KMS-11 (cell line): Measurements from ENCODE around the gene MEF2A.
A peak's percentile ranks its signal among the peaks of the same experiment; 100 is the strongest.
"Not testable (repeated sequence)": the region's sequence is repeated elsewhere in the genome, so short reads cannot be mapped to it uniquely, and the experiment has no call there.

ENCODE experiments used
- H2AFZ ChIP-seq: fragments of 200-600 bp; sonication (generic); 2 replicates; pipeline ENCODE4 v1.6.1; 2016; ENCODE audit warnings: antibody characterized with exemption, mixed run types, low read depth
- H3K27ac ChIP-seq: fragments of 200-600 bp; sonication (generic); 2 replicates; pipeline ENCODE4 v1.6.1; 2016; ENCODE audit warnings: mild to moderate bottlenecking, mixed run types
- H3K27me3 ChIP-seq: fragments of 200-600 bp; sonication (generic); 2 replicates; pipeline ENCODE4 v1.6.1; 2017; ENCODE audit warnings: mild to moderate bottlenecking, low read depth, mixed run types, moderate library complexity; ENCODE audit not compliant: insufficient read depth
- H3K36me3 ChIP-seq: fragments of 200-600 bp; sonication (generic); 2 replicates; pipeline ENCODE4 v1.6.1; 2017; ENCODE audit warnings: mild to moderate bottlenecking, mixed run types; ENCODE audit not compliant: insufficient read depth
- H3K4me1 ChIP-seq: fragments of 200-600 bp; sonication (generic); 2 replicates; pipeline ENCODE4 v1.6.1; 2016; ENCODE audit warnings: mild to moderate bottlenecking, low read depth, mixed run types; ENCODE audit not compliant: poor library complexity, severe bottlenecking
- H3K4me2 ChIP-seq: fragments of 200-600 bp; sonication (generic); 2 replicates; pipeline ENCODE4 v1.7.0; 2016; ENCODE audit warnings: mild to moderate bottlenecking, mixed run types
- H3K4me3 ChIP-seq: fragments of 200-600 bp; sonication (generic); IDR thresholded peaks from 2 replicates; pipeline ENCODE4 v1.6.1; 2017; ENCODE audit warnings: low read depth, low read length, mixed read lengths; ENCODE audit not compliant: insufficient read depth
- H3K79me2 ChIP-seq: fragments of 200-600 bp; sonication (generic); 2 replicates; pipeline ENCODE4 v1.6.1; 2016; ENCODE audit warnings: low read depth, mixed run types; ENCODE audit not compliant: insufficient read depth
- H3K9ac ChIP-seq: fragments of 200-600 bp; sonication (generic); 2 replicates; pipeline ENCODE4 v1.6.1; 2016; ENCODE audit warnings: mild to moderate bottlenecking, mixed run types
- H4K20me1 ChIP-seq: fragments of 200-600 bp; sonication (generic); 2 replicates; pipeline ENCODE4 v1.6.1; 2016; ENCODE audit warnings: mild to moderate bottlenecking, mixed run types; ENCODE audit not compliant: insufficient read depth
- TF ChIP-seq, protein P1 (sequence below): fragments of 200-600 bp; sonication (generic); conservative IDR thresholded peaks from 2 replicates; pipeline ENCODE4 v1.6.1; 2017; ENCODE audit warnings: low read depth, mild to moderate bottlenecking, antibody characterized with exemption, low read length, moderate library complexity, mixed read lengths

The MEF2A gene

DNA sequence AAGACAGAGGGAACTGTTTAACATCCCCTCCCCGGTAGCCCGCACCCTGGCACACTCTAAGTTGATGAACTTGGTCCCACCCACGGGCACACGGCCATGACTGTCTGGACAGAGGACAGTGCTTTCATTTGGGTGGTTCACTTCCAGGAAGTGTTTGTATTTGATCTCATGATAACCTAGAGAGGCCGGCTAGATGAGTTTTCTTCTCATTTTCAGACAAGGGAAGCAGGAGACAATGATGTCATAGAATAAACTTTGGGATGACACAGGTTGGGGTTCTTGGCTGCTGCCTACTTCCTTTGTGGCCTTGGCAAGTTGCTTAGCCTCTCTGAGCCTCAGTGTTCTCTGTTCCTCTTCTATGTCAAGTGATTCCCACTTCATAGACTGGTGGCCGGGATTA, 183.6 kb downstream of the MEF2A start:
- H3K4me1 ChIP-seq, result no peaks in the 10 kb centered on the region
- TF ChIP-seq, protein P1, sequence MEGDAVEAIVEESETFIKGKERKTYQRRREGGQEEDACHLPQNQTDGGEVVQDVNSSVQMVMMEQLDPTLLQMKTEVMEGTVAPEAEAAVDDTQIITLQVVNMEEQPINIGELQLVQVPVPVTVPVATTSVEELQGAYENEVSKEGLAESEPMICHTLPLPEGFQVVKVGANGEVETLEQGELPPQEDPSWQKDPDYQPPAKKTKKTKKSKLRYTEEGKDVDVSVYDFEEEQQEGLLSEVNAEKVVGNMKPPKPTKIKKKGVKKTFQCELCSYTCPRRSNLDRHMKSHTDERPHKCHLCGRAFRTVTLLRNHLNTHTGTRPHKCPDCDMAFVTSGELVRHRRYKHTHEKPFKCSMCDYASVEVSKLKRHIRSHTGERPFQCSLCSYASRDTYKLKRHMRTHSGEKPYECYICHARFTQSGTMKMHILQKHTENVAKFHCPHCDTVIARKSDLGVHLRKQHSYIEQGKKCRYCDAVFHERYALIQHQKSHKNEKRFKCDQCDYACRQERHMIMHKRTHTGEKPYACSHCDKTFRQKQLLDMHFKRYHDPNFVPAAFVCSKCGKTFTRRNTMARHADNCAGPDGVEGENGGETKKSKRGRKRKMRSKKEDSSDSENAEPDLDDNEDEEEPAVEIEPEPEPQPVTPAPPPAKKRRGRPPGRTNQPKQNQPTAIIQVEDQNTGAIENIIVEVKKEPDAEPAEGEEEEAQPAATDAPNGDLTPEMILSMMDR, result no peak
- H2AFZ ChIP-seq, result no peak overlapping the region

DNA sequence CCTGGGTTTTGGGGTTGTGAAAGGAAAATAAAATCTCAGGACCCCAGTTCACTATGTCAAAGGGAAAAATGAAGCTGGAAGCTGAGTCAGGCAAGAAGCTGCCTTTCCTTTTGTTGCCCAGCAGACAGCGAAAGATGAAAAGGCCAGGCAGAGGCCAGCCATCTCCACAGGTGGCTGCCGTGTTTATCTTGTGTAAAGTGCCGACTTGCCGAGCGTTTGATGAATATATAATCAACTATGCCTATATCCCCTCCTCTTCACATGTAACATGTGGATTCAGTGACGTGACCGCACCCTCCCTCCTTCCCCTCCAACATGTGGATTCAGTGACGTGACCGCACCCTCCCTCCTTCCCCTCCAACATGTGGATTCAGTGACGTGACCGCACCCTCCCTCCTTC, 184.5 kb downstream of the MEF2A start:
- H3K4me3 ChIP-seq, H3K4me2 ChIP-seq, H2AFZ ChIP-seq, H4K20me1 ChIP-seq, H3K27ac ChIP-seq, H3K79me2 ChIP-seq, H3K27me3 ChIP-seq, H3K9ac ChIP-seq, H3K4me1 ChIP-seq, H3K36me3 ChIP-seq: not testable (repeated sequence)

More for the DNA sequence above, 183.6 kb downstream of the MEF2A start:
- H3K36me3 ChIP-seq, result no peaks in the 10 kb centered on the region
- H3K4me2 ChIP-seq, result no peak overlapping the region
- no peak overlapping the region for H3K4me3 ChIP-seq
- H3K27ac ChIP-seq, result no peak overlapping the region
- H3K9ac ChIP-seq, result no peak overlapping the region
- H4K20me1 ChIP-seq, result no peaks in the 10 kb centered on the region
- H3K27me3 ChIP-seq, result no peaks in the 10 kb centered on the region
- no peaks in the 10 kb centered on the region for H3K79me2 ChIP-seq

DNA sequence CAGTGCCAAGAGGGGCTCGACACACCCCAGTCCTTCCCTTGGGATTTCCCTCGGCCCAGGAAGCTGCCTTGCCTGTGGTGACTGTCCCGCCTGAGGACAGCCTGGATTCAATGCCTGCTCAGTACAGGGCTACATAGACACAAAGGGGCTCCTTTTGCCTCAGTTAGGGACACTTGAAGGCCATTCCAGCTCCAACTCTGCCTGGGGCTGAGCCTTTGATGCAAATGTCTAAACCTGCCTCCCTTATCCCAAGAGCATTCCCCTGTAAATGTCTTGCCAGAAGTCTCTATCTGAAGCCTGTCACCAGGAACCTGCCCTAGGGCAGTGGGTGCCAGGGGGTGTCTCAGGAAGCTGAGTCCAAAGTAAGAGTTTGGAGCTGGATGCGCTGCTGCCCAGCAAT, 186.8 kb downstream of the MEF2A start:
- H3K9ac ChIP-seq, result no peak overlapping the region
- H4K20me1 ChIP-seq, result no peaks in the 10 kb centered on the region
- H3K4me1 ChIP-seq, result peaks cover 4% of the 10 kb centered on the region
- H3K27me3 ChIP-seq, result no peaks in the 10 kb centered on the region
- H3K4me2 ChIP-seq, result no peak overlapping the region
- no peaks in the 10 kb centered on the region for H3K36me3 ChIP-seq
- no peak overlapping the region for H2AFZ ChIP-seq
- TF ChIP-seq, protein P1, result no peak
- no peaks in the 10 kb centered on the region for H3K79me2 ChIP-seq
- no peak overlapping the region for H3K4me3 ChIP-seq
- H3K27ac ChIP-seq, result no peak overlapping the region

DNA sequence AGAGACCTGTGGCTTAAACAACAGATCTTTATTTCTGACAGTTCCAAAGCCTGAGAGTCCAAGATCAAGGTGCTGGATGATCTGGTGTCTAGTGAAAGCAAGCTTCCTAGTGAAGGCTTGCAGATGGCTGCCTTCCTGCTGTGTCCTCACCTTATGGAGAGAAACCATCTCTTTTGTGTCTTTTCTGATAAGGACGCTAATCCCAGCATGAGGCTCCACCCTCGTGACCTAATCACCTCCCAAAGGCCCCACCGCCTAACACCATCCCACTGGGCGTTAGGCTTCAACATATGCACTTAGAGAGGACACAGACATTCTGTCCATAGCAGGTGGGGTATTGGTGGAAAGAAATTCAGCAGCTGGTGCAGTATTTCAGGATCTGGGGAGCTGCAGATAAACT, 187.3 kb downstream of the MEF2A start:
- no peaks in the 10 kb centered on the region for H3K27me3 ChIP-seq
- no peak overlapping the region for H2AFZ ChIP-seq
- H3K9ac ChIP-seq, result no peak overlapping the region
- no peaks in the 10 kb centered on the region for H3K79me2 ChIP-seq
- H3K36me3 ChIP-seq, result no peaks in the 10 kb centered on the region
- TF ChIP-seq, protein P1, result no peak
- H3K4me2 ChIP-seq, result no peak overlapping the region
- H4K20me1 ChIP-seq, result no peaks in the 10 kb centered on the region
- H3K27ac ChIP-seq, result no peak overlapping the region
- peaks cover 4% of the 10 kb centered on the region for H3K4me1 ChIP-seq
- no peak overlapping the region for H3K4me3 ChIP-seq

DNA sequence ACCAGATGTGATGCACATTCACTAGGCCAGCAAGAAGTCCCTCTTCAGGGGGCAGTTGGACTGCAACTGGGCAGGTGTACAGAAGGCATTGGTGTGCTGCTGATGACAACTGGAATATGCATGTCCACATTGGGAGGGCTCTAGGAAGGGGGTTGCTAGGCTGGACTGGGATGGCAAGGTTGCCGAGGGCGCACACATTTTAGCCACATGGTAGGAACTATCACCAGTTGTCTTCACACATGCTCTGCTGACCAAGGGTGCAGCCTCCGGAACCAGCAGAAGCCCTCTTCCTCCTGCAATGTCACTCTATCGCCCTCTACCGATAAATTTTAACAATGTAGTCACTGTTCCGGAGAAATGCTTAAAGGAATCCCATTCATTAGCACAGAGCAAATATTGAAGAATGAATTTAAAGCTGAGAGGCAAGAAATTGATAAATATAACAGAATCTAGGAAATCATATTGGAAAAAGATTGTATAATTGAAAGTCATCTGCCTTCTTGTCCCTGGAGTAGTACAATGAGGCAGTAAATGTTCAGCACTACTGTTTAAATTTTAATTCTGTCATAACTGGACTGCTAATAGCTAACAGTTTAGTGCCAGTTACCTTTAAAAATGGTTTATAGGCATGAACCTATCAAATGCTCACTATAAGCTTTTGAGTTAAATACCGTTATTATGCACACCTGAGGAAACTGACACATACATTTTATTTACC, 190.1 kb downstream of the MEF2A start:
- Histone ChIP-seq H3K79me2 (no peaks in the 10 kb centered on the region), H2AFZ (peak overlapping the region; percentile 64), H3K4me2 (no peak overlapping the region; the same call in 1 of the 2 replicates), H3K4me1 (peaks cover 4% of the 10 kb centered on the region), H3K36me3 (no peaks in the 10 kb centered on the region), H3K27ac (no peak overlapping the region), H3K27me3 (no peaks in the 10 kb centered on the region), H3K4me3 (no peak overlapping the region), H4K20me1 (no peaks in the 10 kb centered on the region), H3K9ac (no peak overlapping the region)
- TF ChIP-seq, protein P1, result peak; percentile 84
